ENCODE results near the gene SLC24A3.

Gene SLC24A3

DNA sequence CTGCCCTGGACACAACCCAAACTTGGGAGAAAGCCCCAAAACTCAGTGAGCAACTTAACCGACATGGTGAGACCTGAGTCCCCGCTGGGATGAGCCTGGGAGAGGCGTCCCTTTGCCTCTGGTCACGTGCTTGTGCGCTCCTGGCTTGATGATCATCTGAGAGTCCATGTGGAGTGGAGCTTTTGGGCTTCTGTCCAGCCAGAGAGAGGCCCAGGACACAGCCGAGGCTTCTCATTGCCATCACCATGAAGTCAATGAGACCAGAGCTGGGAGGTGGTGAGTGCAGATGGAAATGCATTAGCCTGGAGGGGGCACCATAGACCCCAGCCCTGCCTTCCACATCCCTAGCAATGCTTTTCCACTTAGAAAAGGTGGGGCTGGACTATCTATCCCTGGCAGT is 250.0 kb downstream of the SLC24A3 start:
- TF ChIP-seq ZC3H10 (CRISPR knock-in tag; IDR thresholded peaks at IDR 0.05) (no peak), RARB (CRISPR knock-in tag; IDR thresholded peaks at IDR 0.05) (no peak), SNAI2 (CRISPR knock-in tag; IDR thresholded peaks at IDR 0.05) (no peak), PPARA (CRISPR knock-in tag; IDR thresholded peaks at IDR 0.05; ENCODE audit: borderline replicate concordance) (no peak), ZNF70 (CRISPR knock-in tag; IDR thresholded peaks at IDR 0.05) (no peak)
- TF ChIP-seq, protein P1, sequence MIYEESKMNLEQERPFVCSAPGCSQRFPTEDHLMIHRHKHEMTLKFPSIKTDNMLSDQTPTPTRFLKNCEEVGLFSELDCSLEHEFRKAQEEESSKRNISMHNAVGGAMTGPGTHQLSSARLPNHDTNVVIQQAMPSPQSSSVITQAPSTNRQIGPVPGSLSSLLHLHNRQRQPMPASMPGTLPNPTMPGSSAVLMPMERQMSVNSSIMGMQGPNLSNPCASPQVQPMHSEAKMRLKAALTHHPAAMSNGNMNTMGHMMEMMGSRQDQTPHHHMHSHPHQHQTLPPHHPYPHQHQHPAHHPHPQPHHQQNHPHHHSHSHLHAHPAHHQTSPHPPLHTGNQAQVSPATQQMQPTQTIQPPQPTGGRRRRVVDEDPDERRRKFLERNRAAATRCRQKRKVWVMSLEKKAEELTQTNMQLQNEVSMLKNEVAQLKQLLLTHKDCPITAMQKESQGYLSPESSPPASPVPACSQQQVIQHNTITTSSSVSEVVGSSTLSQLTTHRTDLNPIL (CRISPR knock-in tag; IDR thresholded peaks at IDR 0.05; ENCODE audit: low read depth): no peak
- ATAC-seq: no peak

DNA sequence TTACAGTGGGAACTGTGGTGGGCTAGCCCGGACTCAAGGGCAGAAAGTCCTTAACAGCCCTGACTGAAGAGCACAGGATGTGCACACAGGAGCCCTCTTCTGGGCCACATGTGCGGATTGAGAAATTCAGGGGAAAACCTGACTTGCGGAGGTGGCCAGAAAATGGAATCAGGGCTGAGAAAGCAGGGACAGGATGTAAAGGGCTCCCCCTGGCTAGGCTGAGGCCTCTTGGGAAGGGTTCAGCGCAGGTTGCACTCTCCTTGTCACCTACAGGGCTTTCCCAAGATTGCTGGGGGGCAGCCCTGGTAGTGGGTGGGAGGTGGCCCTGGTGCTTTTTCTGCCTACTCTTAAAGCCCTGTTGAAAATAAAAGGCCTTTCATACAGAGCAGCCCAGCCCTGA is 251.2 kb downstream of the SLC24A3 start:
- TF ChIP-seq ZNF8 (CRISPR knock-in tag; IDR thresholded peaks at IDR 0.05): no peak
- TF ChIP-seq ISL1 (CRISPR knock-in tag; IDR thresholded peaks at IDR 0.05): no peak
- TF ChIP-seq, protein P2, sequence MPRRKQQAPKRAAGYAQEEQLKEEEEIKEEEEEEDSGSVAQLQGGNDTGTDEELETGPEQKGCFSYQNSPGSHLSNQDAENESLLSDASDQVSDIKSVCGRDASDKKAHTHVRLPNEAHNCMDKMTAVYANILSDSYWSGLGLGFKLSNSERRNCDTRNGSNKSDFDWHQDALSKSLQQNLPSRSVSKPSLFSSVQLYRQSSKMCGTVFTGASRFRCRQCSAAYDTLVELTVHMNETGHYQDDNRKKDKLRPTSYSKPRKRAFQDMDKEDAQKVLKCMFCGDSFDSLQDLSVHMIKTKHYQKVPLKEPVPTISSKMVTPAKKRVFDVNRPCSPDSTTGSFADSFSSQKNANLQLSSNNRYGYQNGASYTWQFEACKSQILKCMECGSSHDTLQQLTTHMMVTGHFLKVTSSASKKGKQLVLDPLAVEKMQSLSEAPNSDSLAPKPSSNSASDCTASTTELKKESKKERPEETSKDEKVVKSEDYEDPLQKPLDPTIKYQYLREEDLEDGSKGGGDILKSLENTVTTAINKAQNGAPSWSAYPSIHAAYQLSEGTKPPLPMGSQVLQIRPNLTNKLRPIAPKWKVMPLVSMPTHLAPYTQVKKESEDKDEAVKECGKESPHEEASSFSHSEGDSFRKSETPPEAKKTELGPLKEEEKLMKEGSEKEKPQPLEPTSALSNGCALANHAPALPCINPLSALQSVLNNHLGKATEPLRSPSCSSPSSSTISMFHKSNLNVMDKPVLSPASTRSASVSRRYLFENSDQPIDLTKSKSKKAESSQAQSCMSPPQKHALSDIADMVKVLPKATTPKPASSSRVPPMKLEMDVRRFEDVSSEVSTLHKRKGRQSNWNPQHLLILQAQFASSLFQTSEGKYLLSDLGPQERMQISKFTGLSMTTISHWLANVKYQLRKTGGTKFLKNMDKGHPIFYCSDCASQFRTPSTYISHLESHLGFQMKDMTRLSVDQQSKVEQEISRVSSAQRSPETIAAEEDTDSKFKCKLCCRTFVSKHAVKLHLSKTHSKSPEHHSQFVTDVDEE (CRISPR knock-in tag; IDR thresholded peaks at IDR 0.05): no peak
- TF ChIP-seq ZFP30 (CRISPR knock-in tag; IDR thresholded peaks at IDR 0.05): no peak
- TF ChIP-seq, protein P3, sequence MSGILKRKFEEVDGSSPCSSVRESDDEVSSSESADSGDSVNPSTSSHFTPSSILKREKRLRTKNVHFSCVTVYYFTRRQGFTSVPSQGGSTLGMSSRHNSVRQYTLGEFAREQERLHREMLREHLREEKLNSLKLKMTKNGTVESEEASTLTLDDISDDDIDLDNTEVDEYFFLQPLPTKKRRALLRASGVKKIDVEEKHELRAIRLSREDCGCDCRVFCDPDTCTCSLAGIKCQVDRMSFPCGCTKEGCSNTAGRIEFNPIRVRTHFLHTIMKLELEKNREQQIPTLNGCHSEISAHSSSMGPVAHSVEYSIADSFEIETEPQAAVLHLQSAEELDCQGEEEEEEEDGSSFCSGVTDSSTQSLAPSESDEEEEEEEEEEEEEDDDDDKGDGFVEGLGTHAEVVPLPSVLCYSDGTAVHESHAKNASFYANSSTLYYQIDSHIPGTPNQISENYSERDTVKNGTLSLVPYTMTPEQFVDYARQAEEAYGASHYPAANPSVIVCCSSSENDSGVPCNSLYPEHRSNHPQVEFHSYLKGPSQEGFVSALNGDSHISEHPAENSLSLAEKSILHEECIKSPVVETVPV (CRISPR knock-in tag; IDR thresholded peaks at IDR 0.05): no peak
- TF ChIP-seq TOX (CRISPR knock-in tag; IDR thresholded peaks at IDR 0.05; ENCODE audit: borderline replicate concordance): no peak
- TF ChIP-seq ESRRG (CRISPR knock-in tag; IDR thresholded peaks at IDR 0.05): no peak
- no peak for TF ChIP-seq GLIS3 (CRISPR knock-in tag; IDR thresholded peaks at IDR 0.05)
- no peak for TF ChIP-seq CSDC2 (CRISPR knock-in tag; IDR thresholded peaks at IDR 0.05)
- TF ChIP-seq RARB (CRISPR knock-in tag; IDR thresholded peaks at IDR 0.05): no peak
- TF ChIP-seq ARNTL (CRISPR knock-in tag; IDR thresholded peaks at IDR 0.05; ENCODE audit: borderline replicate concordance, low read depth): no peak
- no peak for ATAC-seq

DNA sequence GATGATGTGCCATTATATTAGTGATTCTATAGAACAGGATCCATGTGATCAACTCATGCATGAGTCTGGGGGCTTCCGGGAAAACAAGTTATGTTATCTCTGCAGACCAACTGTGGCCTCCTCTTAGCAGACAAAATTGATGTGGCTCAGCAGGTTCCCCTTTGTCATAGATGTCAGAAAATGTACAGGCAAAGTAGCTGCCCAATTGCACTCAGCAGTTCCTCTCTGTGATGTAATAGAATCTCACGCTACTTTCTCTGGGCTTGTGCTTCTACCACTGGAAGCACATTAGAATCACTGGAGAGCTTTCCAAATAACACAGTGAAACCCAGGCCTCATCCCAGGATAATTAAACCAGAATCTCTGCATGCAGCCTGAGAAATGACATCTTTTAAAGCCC is 253.1 kb downstream of the SLC24A3 start:
- ATAC-seq: no peak
- TF ChIP-seq, protein P4, sequence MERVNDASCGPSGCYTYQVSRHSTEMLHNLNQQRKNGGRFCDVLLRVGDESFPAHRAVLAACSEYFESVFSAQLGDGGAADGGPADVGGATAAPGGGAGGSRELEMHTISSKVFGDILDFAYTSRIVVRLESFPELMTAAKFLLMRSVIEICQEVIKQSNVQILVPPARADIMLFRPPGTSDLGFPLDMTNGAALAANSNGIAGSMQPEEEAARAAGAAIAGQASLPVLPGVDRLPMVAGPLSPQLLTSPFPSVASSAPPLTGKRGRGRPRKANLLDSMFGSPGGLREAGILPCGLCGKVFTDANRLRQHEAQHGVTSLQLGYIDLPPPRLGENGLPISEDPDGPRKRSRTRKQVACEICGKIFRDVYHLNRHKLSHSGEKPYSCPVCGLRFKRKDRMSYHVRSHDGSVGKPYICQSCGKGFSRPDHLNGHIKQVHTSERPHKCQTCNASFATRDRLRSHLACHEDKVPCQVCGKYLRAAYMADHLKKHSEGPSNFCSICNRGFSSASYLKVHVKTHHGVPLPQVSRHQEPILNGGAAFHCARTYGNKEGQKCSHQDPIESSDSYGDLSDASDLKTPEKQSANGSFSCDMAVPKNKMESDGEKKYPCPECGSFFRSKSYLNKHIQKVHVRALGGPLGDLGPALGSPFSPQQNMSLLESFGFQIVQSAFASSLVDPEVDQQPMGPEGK (CRISPR knock-in tag; IDR thresholded peaks at IDR 0.05; ENCODE audit: borderline replicate concordance): no peak
- TF ChIP-seq, protein P2 (CRISPR knock-in tag; IDR thresholded peaks at IDR 0.05): no peak
- TF ChIP-seq OSR1 (CRISPR knock-in tag; IDR thresholded peaks at IDR 0.05) (no peak), ZFP30 (CRISPR knock-in tag; IDR thresholded peaks at IDR 0.05) (no peak)
